ENCODE data around the gene DYNLT4.
"Not testable (repeated sequence)": the region's sequence is repeated elsewhere in the genome, so short reads cannot be mapped to it uniquely, and the experiment has no call there.

Gene DYNLT4

GRCh38 chr1:44817771-44818495, 10.8 kb upstream of the DYNLT4 start:
- TF ChIP-seq BHLHE40 (IDR thresholded peaks at IDR 0.05; ENCODE audit: borderline replicate concordance) (no peak), ZNF384 (IDR thresholded peaks at IDR 0.05) (no peak), L3MBTL2 (conservative IDR thresholded peaks at IDR 0.05) (no peak), LEF1 (IDR thresholded peaks at IDR 0.05; ENCODE audit: borderline replicate concordance) (no peak), ARNT (IDR thresholded peaks at IDR 0.05) (no peak)
- CTCF ChIA-PET, result interaction anchor here (0.7 kb wide), 1 partner anchor 25 kb away, joined by 3 read pairs; no protein-coding TSS in a partner anchor
- POLR2A ChIA-PET, result interaction anchor here (1.6 to 6.8 kb wide), 3 partner anchors 9 to 96 kb away, joined by 8 to 137 read pairs (median 60); partner anchors contain the start of genes BTBD19, DYNLT4 and PLK3
- DNase-seq (ENCODE audit: extremely low spot score), result no peak

GRCh38 chr1:44817307-44817706, 10.2 kb upstream of the DYNLT4 start:
- ChIA-PET CTCF (no interaction called here), POLR2A (interaction anchor here (1.6 to 6.8 kb wide), 3 partner anchors 9 to 96 kb away, joined by 8 to 137 read pairs (median 60); partner anchors contain the start of genes BTBD19, DYNLT4 and PLK3)
- TF ChIP-seq BHLHE40 (IDR thresholded peaks at IDR 0.05; ENCODE audit: borderline replicate concordance) (no peak), ELF4 (IDR thresholded peaks at IDR 0.05) (no peak), L3MBTL2 (conservative IDR thresholded peaks at IDR 0.05) (no peak), FOXA1 (IDR thresholded peaks at IDR 0.05) (no peak), ARNT (IDR thresholded peaks at IDR 0.05) (no peak), NFRKB (IDR thresholded peaks at IDR 0.05) (no peak), FOXM1 (IDR thresholded peaks at IDR 0.05; ENCODE audit: borderline replicate concordance) (no peak), FOXK2 (IDR thresholded peaks at IDR 0.05) (no peak), TARDBP (IDR thresholded peaks at IDR 0.05) (no peak), ZNF384 (IDR thresholded peaks at IDR 0.05) (no peak), PKNOX1 (IDR thresholded peaks at IDR 0.05) (no peak), HDGF (IDR thresholded peaks at IDR 0.05; ENCODE audit: borderline replicate concordance) (no peak), SUZ12 (IDR thresholded peaks at IDR 0.05) (no peak), LEF1 (IDR thresholded peaks at IDR 0.05; ENCODE audit: borderline replicate concordance) (no peak)
- DNase-seq (ENCODE audit: extremely low spot score), result no peak

GRCh38 chr1:44815926-44816325, 8.8 kb upstream of the DYNLT4 start:
- CTCF ChIA-PET; DNase-seq (ENCODE audit: extremely low spot score): not testable (repeated sequence)
- POLR2A ChIA-PET, result interaction anchor here (0.9 to 1.2 kb wide), 2 partner anchors 16 to 40 kb away, joined by 3 read pairs; partner anchors contain the start of genes PLK3 and RPS8

GRCh38 chr1:44812822-44813543, 5.8 kb upstream of the DYNLT4 start:
- no peak for TF ChIP-seq PKNOX1 (IDR thresholded peaks at IDR 0.05)
- no peak for TF ChIP-seq SUZ12 (IDR thresholded peaks at IDR 0.05)
- no peak for TF ChIP-seq LEF1 (IDR thresholded peaks at IDR 0.05; ENCODE audit: borderline replicate concordance)
- no peak for TF ChIP-seq HDGF (IDR thresholded peaks at IDR 0.05; ENCODE audit: borderline replicate concordance)
- no peak for TF ChIP-seq SP1 (IDR thresholded peaks at IDR 0.05)
- TF ChIP-seq TARDBP (IDR thresholded peaks at IDR 0.05), result no peak
- no peak for TF ChIP-seq FOXA1 (IDR thresholded peaks at IDR 0.05)
- no peak for TF ChIP-seq FOXM1 (IDR thresholded peaks at IDR 0.05; ENCODE audit: borderline replicate concordance)
- TF ChIP-seq NFRKB (IDR thresholded peaks at IDR 0.05), result no peak
- TF ChIP-seq ARNT (IDR thresholded peaks at IDR 0.05), result no peak
- TF ChIP-seq BHLHE40 (IDR thresholded peaks at IDR 0.05; ENCODE audit: borderline replicate concordance), result no peak
- TF ChIP-seq CTBP1 (IDR thresholded peaks at IDR 0.05; ENCODE audit: borderline replicate concordance), result no peak
- no peak for TF ChIP-seq FOXK2 (IDR thresholded peaks at IDR 0.05)
- TF ChIP-seq ZNF384 (IDR thresholded peaks at IDR 0.05), result no peak
- no peak for TF ChIP-seq ELF4 (IDR thresholded peaks at IDR 0.05)
- no peak for TF ChIP-seq L3MBTL2 (conservative IDR thresholded peaks at IDR 0.05)
- ChIA-PET CTCF (no interaction called here), POLR2A (interaction anchor here (0.9 to 2.9 kb wide), 2 partner anchors 13 to 38 kb away, joined by 4 to 7 read pairs; partner anchors contain the start of gene PLK3)
- DNase-seq (ENCODE audit: extremely low spot score), result no peak

- TF ChIP-seq CTBP1 (IDR thresholded peaks at IDR 0.05; ENCODE audit: borderline replicate concordance), result no peak
- POLR2A ChIA-PET, result interaction anchor here (7.5 kb wide), 1 partner anchor 9 kb away, joined by 137 read pairs; no protein-coding TSS in a partner anchor
- DNase-seq (ENCODE audit: extremely low spot score), result no peak
- CTCF ChIA-PET, result no interaction called here
These were observed 4.1 kb upstream of the DYNLT4 start for GRCh38 chr1:44811234-44811633.

- POLR2A ChIA-PET, result interaction anchor here (7.5 kb wide), 1 partner anchor 9 kb away, joined by 137 read pairs; no protein-coding TSS in a partner anchor
- DNase-seq (ENCODE audit: extremely low spot score); CTCF ChIA-PET: not testable (repeated sequence)
These were observed 3.6 kb upstream of the DYNLT4 start for GRCh38 chr1:44810762-44811105.

- CTCF ChIA-PET, result interaction anchor here (0.7 to 2.6 kb wide), 3 partner anchors 10 to 253 kb away, joined by 3 to 10 read pairs (median 4); partner anchors contain the start of gene PLK3
- no peak for DNase-seq (ENCODE audit: extremely low spot score)
- TF ChIP-seq ZNF384 (IDR thresholded peaks at IDR 0.05) (no peak), NFRKB (IDR thresholded peaks at IDR 0.05) (no peak), BHLHE40 (IDR thresholded peaks at IDR 0.05; ENCODE audit: borderline replicate concordance) (no peak), TARDBP (IDR thresholded peaks at IDR 0.05) (no peak), CTBP1 (IDR thresholded peaks at IDR 0.05; ENCODE audit: borderline replicate concordance) (no peak), SP1 (IDR thresholded peaks at IDR 0.05) (no peak), SUZ12 (IDR thresholded peaks at IDR 0.05) (no peak), ARNT (IDR thresholded peaks at IDR 0.05) (no peak), PKNOX1 (IDR thresholded peaks at IDR 0.05) (no peak)
These were observed 3.1 kb upstream of the DYNLT4 start for GRCh38 chr1:44810101-44810761.

More at GRCh38 chr1:44810101-44810761, 3.1 kb upstream of the DYNLT4 start:
- POLR2A ChIA-PET, result interaction anchor here (1.0 to 7.5 kb wide), 4 partner anchors 10 to 493 kb away, joined by 5 to 137 read pairs (median 15); partner anchors contain the start of gene PLK3

All from HEK293T (cell line).